Measurements from ENCODE around the gene NOC3L. TPM values are rescaled to one million over a fixed set of nuclear protein-coding genes. Genes with fewer than 3 reads are reported as not detected.

The NOC3L gene
- total RNA-seq, 1 donor from 2014 or later, result 20.9 TPM

DNA sequence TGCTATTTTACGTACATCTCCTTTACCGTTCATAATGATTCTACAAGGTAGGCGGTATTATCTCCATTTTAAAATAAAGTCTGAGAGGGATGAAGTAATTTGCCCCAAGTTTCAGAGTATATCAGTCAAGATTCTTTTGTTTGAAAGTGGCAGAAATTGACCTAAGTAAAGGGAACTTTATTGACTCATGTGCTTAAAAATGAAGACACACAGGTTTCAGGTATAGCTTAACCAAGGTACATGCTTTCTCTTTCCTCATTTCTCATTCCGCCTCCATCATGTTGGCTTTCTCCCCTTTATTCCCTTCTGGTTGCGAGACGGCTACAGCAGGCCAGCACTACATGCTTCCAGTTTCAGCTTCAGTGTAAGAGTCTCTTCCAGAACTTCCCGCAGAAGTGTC, 77.5 kb downstream of the NOC3L start:
- ATAC-seq (no peak), DNase-seq (no peak)
- H3K27ac ChIP-seq, result no peak overlapping the region
- intact Hi-C loops (cut with DNase I), result no loop called here
- no peak overlapping the region for H3K4me3 ChIP-seq
- H3K4me1 ChIP-seq, result no peaks in the 10 kb centered on the region
- H3K36me3 ChIP-seq, result no peaks in the 10 kb centered on the region
- no peaks in the 10 kb centered on the region for H3K27me3 ChIP-seq
- no peaks in the 10 kb centered on the region for H3K9me3 ChIP-seq
- TF ChIP-seq, protein P1, sequence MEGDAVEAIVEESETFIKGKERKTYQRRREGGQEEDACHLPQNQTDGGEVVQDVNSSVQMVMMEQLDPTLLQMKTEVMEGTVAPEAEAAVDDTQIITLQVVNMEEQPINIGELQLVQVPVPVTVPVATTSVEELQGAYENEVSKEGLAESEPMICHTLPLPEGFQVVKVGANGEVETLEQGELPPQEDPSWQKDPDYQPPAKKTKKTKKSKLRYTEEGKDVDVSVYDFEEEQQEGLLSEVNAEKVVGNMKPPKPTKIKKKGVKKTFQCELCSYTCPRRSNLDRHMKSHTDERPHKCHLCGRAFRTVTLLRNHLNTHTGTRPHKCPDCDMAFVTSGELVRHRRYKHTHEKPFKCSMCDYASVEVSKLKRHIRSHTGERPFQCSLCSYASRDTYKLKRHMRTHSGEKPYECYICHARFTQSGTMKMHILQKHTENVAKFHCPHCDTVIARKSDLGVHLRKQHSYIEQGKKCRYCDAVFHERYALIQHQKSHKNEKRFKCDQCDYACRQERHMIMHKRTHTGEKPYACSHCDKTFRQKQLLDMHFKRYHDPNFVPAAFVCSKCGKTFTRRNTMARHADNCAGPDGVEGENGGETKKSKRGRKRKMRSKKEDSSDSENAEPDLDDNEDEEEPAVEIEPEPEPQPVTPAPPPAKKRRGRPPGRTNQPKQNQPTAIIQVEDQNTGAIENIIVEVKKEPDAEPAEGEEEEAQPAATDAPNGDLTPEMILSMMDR (IDR thresholded peaks at IDR 0.05), result no peak

Other genes starting within 250 kb of the NOC3L start
- 11.1 TPM for gene TBC1D12, start 39.6 kb upstream of the NOC3L start, total RNA-seq
- 3.3 TPM for gene HELLS, start 182.8 kb upstream of the NOC3L start, total RNA-seq